ENCODE measurements around the gene DYNC1H1. TPM values are rescaled to one million over a fixed set of nuclear protein-coding genes. Genes with fewer than 3 reads are reported as not detected.

Gene DYNC1H1
- total RNA-seq, 1 donor from 2014 or later = 591 TPM

DNA sequence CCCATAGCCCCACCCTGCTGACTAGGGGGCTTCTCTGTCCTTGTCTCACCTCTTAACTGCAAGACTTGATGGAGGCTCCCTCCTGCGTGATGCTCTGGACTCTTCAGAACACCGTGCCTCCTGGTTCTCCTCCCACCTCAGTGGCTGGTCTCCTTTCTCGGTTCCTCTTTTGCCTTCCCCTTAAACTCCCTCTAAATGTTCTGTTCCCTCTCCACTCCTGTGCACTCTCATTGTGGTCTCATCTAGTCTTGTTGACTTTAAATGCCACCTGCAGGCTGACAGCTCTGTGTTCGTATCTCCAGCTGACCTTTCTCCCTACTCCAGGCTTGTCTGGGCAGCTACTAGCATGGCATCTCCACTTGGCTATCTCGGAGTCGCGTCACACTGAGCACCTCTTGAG is 28.3 kb downstream of the DYNC1H1 start:
- H3K9me3 Mint-ChIP-seq (ENCODE audit: unreplicated experiment) = no peaks in the 10 kb centered on the region
- H3K36me3 Mint-ChIP-seq (ENCODE audit: low read depth, unreplicated experiment) = peaks cover 37% of the 10 kb centered on the region
- no peak overlapping the region for H3K27ac Mint-ChIP-seq (ENCODE audit: unreplicated experiment)
- Histone ChIP-seq H3K9ac (ENCODE audit: low read length) (no peak overlapping the region), H3K27me3 (ENCODE audit: insufficient read depth, low read length) (no peaks in the 10 kb centered on the region), H3K4me1 (ENCODE audit: insufficient read depth, low read length) (no peaks in the 10 kb centered on the region), H3K36me3 (ENCODE audit: insufficient read depth, low read length) (peaks cover 80% of the 10 kb centered on the region), H3K4me3 (ENCODE audit: insufficient read depth, low read depth, low read length) (no peak overlapping the region), H3K9me3 (ENCODE audit: insufficient read depth, low read depth, low read length) (no peaks in the 10 kb centered on the region), H3K4me2 (ENCODE audit: low read length) (no peak overlapping the region), H3K79me2 (ENCODE audit: insufficient read depth, low read length) (peaks cover 78% of the 10 kb centered on the region), H4K20me1 (ENCODE audit: insufficient read depth, low read length) (peaks cover 83% of the 10 kb centered on the region), H3K27ac (ENCODE audit: low read depth, low read length) (no peak overlapping the region), H2AFZ (ENCODE audit: low read depth, low read length) (no peak overlapping the region)
- no peak for DNase-seq (ENCODE audit: low read depth)
- H3K4me1 Mint-ChIP-seq (ENCODE audit: low read depth, unreplicated experiment) = no peaks in the 10 kb centered on the region
- no peaks in the 10 kb centered on the region for H3K27me3 Mint-ChIP-seq (ENCODE audit: low read depth, unreplicated experiment)
- H3K4me3 Mint-ChIP-seq (ENCODE audit: unreplicated experiment) = no peak overlapping the region
- TF ChIP-seq, protein P1, sequence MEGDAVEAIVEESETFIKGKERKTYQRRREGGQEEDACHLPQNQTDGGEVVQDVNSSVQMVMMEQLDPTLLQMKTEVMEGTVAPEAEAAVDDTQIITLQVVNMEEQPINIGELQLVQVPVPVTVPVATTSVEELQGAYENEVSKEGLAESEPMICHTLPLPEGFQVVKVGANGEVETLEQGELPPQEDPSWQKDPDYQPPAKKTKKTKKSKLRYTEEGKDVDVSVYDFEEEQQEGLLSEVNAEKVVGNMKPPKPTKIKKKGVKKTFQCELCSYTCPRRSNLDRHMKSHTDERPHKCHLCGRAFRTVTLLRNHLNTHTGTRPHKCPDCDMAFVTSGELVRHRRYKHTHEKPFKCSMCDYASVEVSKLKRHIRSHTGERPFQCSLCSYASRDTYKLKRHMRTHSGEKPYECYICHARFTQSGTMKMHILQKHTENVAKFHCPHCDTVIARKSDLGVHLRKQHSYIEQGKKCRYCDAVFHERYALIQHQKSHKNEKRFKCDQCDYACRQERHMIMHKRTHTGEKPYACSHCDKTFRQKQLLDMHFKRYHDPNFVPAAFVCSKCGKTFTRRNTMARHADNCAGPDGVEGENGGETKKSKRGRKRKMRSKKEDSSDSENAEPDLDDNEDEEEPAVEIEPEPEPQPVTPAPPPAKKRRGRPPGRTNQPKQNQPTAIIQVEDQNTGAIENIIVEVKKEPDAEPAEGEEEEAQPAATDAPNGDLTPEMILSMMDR (IDR thresholded peaks at IDR 0.05; ENCODE audit: insufficient read depth, low read depth, low read length) = no peak
- no peak for TF ChIP-seq EZH2 (IDR thresholded peaks at IDR 0.05; ENCODE audit: insufficient read depth, low read length)
- FAIRE-seq = no peak

DNA sequence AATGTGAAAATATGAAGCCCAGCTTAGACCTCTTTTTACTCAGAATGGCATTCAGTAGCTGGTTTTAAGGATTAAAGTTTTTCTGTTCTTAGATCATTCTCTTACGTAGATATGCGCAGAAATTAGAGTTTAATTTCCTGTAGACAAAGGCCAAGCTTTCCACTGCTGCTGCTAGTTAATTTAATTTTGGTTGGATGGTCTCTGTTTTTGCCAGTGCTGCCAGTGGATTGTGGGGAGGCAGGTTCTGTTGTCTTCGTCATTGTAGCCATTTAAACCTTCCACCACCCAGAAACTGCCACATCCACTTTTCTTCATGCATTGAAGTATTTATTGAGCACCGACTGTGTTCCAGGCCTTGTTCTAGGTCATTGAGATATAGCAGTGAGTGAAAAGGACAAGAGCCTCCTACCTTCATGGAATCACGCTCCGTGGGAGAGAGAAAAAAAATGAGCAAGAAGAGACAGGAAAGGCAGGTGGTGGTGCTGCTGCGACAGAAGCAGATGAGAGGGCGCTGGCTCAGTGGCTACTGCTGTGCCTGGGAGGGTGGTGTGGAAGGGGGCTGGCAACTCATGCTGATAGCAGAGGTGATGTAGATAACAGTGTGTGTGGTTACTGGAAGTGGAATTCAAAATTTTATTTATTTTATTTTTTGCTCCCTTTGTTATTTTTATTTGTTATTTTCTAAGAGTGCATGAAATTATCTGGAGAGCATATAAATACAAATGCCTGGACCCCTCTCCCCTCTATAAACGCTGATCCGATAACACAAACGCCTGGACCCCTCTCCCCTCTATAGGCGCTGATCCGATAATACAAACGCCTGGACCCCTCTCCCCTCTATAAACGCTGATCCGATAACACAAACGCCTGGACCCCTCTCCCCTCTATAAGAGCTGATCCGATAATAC is 33.3 kb downstream of the DYNC1H1 start:
- peaks cover 64% of the 10 kb centered on the region for H3K79me2 ChIP-seq (ENCODE audit: insufficient read depth, low read length)
- Mint-ChIP-seq H3K27me3 (ENCODE audit: low read depth, unreplicated experiment) (no peaks in the 10 kb centered on the region), H3K4me3 (ENCODE audit: unreplicated experiment) (no peak overlapping the region), H3K4me1 (ENCODE audit: low read depth, unreplicated experiment) (no peaks in the 10 kb centered on the region), H3K36me3 (ENCODE audit: low read depth, unreplicated experiment) (peaks cover 38% of the 10 kb centered on the region), H3K9me3 (ENCODE audit: unreplicated experiment) (no peaks in the 10 kb centered on the region), H3K27ac (ENCODE audit: unreplicated experiment) (peak overlapping the region; percentile 60)
- no peaks in the 10 kb centered on the region for H3K27me3 ChIP-seq (ENCODE audit: insufficient read depth, low read length)
- no peak overlapping the region for H2AFZ ChIP-seq (ENCODE audit: low read depth, low read length)
- peaks cover 72% of the 10 kb centered on the region for H3K36me3 ChIP-seq (ENCODE audit: insufficient read depth, low read length)
- no peak overlapping the region for H3K4me3 ChIP-seq (ENCODE audit: insufficient read depth, low read depth, low read length)
- H4K20me1 ChIP-seq (ENCODE audit: insufficient read depth, low read length) = peaks cover 71% of the 10 kb centered on the region
- TF ChIP-seq, protein P1 (IDR thresholded peaks at IDR 0.05; ENCODE audit: insufficient read depth, low read depth, low read length) = no peak
- no peak for TF ChIP-seq EZH2 (IDR thresholded peaks at IDR 0.05; ENCODE audit: insufficient read depth, low read length)
- H3K9me3 ChIP-seq (ENCODE audit: insufficient read depth, low read depth, low read length) = no peaks in the 10 kb centered on the region
- no peak for FAIRE-seq
- H3K27ac ChIP-seq (ENCODE audit: low read depth, low read length) = no peak overlapping the region
- H3K4me2 ChIP-seq (ENCODE audit: low read length) = no peak overlapping the region
- DNase-seq (ENCODE audit: low read depth) = no peak
- H3K4me1 ChIP-seq (ENCODE audit: insufficient read depth, low read length) = no peaks in the 10 kb centered on the region
- H3K9ac ChIP-seq (ENCODE audit: low read length) = no peak overlapping the region

DNA sequence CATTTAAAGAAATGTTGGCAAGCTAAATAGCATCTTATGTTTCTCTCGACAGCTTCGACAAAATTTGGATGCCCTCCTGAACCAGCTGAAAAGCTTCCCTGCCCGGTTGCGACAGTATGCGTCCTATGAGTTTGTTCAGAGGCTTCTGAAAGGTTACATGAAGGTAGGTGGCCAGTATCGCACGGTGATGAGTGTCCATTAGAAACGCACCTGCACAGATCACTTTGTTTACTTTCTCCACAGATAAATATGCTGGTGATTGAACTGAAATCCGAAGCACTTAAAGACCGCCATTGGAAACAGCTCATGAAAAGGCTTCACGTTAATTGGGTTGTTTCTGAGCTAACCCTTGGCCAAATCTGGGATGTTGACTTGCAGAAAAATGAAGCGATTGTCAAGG is 36.5 kb downstream of the DYNC1H1 start:
- Mint-ChIP-seq H3K4me3 (ENCODE audit: unreplicated experiment) (no peak overlapping the region), H3K4me1 (ENCODE audit: low read depth, unreplicated experiment) (no peaks in the 10 kb centered on the region), H3K27me3 (ENCODE audit: low read depth, unreplicated experiment) (no peaks in the 10 kb centered on the region), H3K9me3 (ENCODE audit: unreplicated experiment) (no peaks in the 10 kb centered on the region), H3K27ac (ENCODE audit: unreplicated experiment) (no peak overlapping the region), H3K36me3 (ENCODE audit: low read depth, unreplicated experiment) (peaks cover 29% of the 10 kb centered on the region)
- Histone ChIP-seq H3K9me3 (ENCODE audit: insufficient read depth, low read depth, low read length) (no peaks in the 10 kb centered on the region), H4K20me1 (ENCODE audit: insufficient read depth, low read length) (peaks cover 61% of the 10 kb centered on the region), H2AFZ (ENCODE audit: low read depth, low read length) (no peak overlapping the region), H3K4me1 (ENCODE audit: insufficient read depth, low read length) (no peaks in the 10 kb centered on the region), H3K79me2 (ENCODE audit: insufficient read depth, low read length) (peaks cover 46% of the 10 kb centered on the region), H3K9ac (ENCODE audit: low read length) (no peak overlapping the region), H3K36me3 (ENCODE audit: insufficient read depth, low read length) (peaks cover 67% of the 10 kb centered on the region), H3K4me3 (ENCODE audit: insufficient read depth, low read depth, low read length) (no peak overlapping the region), H3K4me2 (ENCODE audit: low read length) (no peak overlapping the region), H3K27me3 (ENCODE audit: insufficient read depth, low read length) (no peaks in the 10 kb centered on the region), H3K27ac (ENCODE audit: low read depth, low read length) (no peak overlapping the region)
- FAIRE-seq = no peak
- no peak for DNase-seq (ENCODE audit: low read depth)
- no peak for TF ChIP-seq EZH2 (IDR thresholded peaks at IDR 0.05; ENCODE audit: insufficient read depth, low read length)
- TF ChIP-seq, protein P1 (IDR thresholded peaks at IDR 0.05; ENCODE audit: insufficient read depth, low read depth, low read length) = no peak

Data from astrocyte (in vitro differentiated cells and primary cell).